HepG2 (cell line): ENCODE results near the gene CHPF. TPM values are rescaled to one million over a fixed set of nuclear protein-coding genes. Genes with fewer than 3 reads are reported as not detected.

Experiments used
- EED ChIP-seq: sonication (generic); formaldehyde crosslinking; IDR thresholded peaks from 2 replicates; pipeline ENCODE4 v1.5.0; 2020; ENCODE audit warnings: mild to moderate bottlenecking, missing genetic modification reagents
- GABPB1 ChIP-seq: IDR thresholded peaks from 2 replicates; pipeline ENCODE4 v1.6.1; 2016; ENCODE audit warnings: mild to moderate bottlenecking, missing genetic modification reagents, moderate library complexity, missing compliant biosample characterization
- GLI4 ChIP-seq: sonication (generic); formaldehyde crosslinking; IDR thresholded peaks from 2 replicates; pipeline ENCODE4 v1.5.1; 2020; ENCODE audit warnings: missing genetic modification reagents, mild to moderate bottlenecking, moderate library complexity, borderline replicate concordance
- MATR3 ChIP-seq: sonication (generic); formaldehyde crosslinking; IDR thresholded peaks from 2 replicates; pipeline ENCODE4 v1.4.0; 2020; ENCODE audit warnings: missing genetic modification reagents
- MEIS2 ChIP-seq: sonication (generic); formaldehyde crosslinking; IDR thresholded peaks from 2 replicates; pipeline ENCODE4 v1.9.0; 2021; ENCODE audit warnings: mild to moderate bottlenecking, missing genetic modification reagents
- PAWR ChIP-seq: sonication (generic); formaldehyde crosslinking; IDR thresholded peaks from 2 replicates; pipeline ENCODE4 v1.4.0; 2020; ENCODE audit warnings: missing genetic modification reagents, mild to moderate bottlenecking, borderline replicate concordance
- POGZ ChIP-seq: sonication (generic); formaldehyde crosslinking; IDR thresholded peaks from 2 replicates; pipeline ENCODE4 v1.4.0; 2020; ENCODE audit warnings: mild to moderate bottlenecking, missing genetic modification reagents
- POLR2A ChIP-seq, 2 experiments: IDR thresholded peaks; 2 replicates each; pipeline ENCODE4 v1.6.1; 2011; ENCODE audit warnings: low read depth in 2 of 2, low read length in 2 of 2, mild to moderate bottlenecking in 1 of 2, moderate library complexity in 1 of 2; ENCODE audit not compliant: insufficient read depth in 1 of 2
- RFXANK ChIP-seq: IDR thresholded peaks from 2 replicates; pipeline ENCODE4 v1.6.1; 2016
- SMARCE1 ChIP-seq: fragments of 450-650 bp; IDR thresholded peaks from 2 replicates; pipeline ENCODE4 v1.6.1; 2017; ENCODE audit warnings: borderline replicate concordance
- TAF1 ChIP-seq: sonication (generic); formaldehyde crosslinking; IDR thresholded peaks from 2 replicates; pipeline ENCODE4 v1.4.0; 2020; ENCODE audit warnings: missing genetic modification reagents
- ZNF598 ChIP-seq: sonication (generic); formaldehyde crosslinking; IDR thresholded peaks from 2 replicates; pipeline ENCODE4 v1.5.1; 2020; ENCODE audit warnings: mild to moderate bottlenecking, missing genetic modification reagents, borderline replicate concordance
- polyA plus RNA-seq, 8 experiments: library from polyadenylated mRNA; depleted of rRNA in 3 of 8; stranded (reverse) in 7 of 8; unstranded in 1 of 8; fragments of >200 nt; fragmentation: Illumina TruSeq in 4 of 8; extraction: Trizol in 4 of 8; gene quantifications; 2 replicates each; pipeline versions ENCODE4 v1.2.1 to v1.2.3, GENCODE V29; 2011 to 2016; ENCODE audit warnings: low read depth in 4 of 8, missing spikeins in 1 of 8, mixed read lengths in 1 of 8; ENCODE audit not compliant: insufficient read depth in 1 of 8
- total RNA-seq, 5 experiments: library from RNA; depleted of rRNA; stranded (reverse); fragments of >200 nt; fragmentation: Illumina TruSeq; extraction: Trizol; gene quantifications; 2 replicates each; pipeline ENCODE4 v1.2.3, GENCODE V29; 2016; ENCODE audit warnings: low read depth in 1 of 5
- TF ChIP-seq, protein P1 (sequence below): sonication (generic); formaldehyde crosslinking; IDR thresholded peaks from 2 replicates; pipeline ENCODE4 v1.4.0; 2020; ENCODE audit warnings: missing genetic modification reagents
- TF ChIP-seq, protein P2 (sequence below): sonication (generic); formaldehyde crosslinking; IDR thresholded peaks from 2 replicates; pipeline ENCODE4 v1.4.0; 2020; ENCODE audit warnings: missing genetic modification reagents
- TF ChIP-seq, protein P3 (sequence below): sonication (generic); formaldehyde crosslinking; IDR thresholded peaks from 2 replicates; pipeline ENCODE4 v1.5.1; 2020; ENCODE audit warnings: missing genetic modification reagents, mild to moderate bottlenecking, borderline replicate concordance
- TF ChIP-seq, protein P4 (sequence below): IDR thresholded peaks from 2 replicates; pipeline ENCODE4 v1.6.1; 2016; ENCODE audit warnings: missing compliant biosample characterization, missing genetic modification reagents, borderline replicate concordance
- TF ChIP-seq, protein P5 (sequence below): sonication (generic); formaldehyde crosslinking; IDR thresholded peaks from 2 replicates; pipeline ENCODE4 v1.5.0; 2020; ENCODE audit warnings: mild to moderate bottlenecking, missing genetic modification reagents
- TF ChIP-seq, protein P6 (sequence below): sonication (generic); formaldehyde crosslinking; IDR thresholded peaks from 2 replicates; pipeline ENCODE4 v1.4.0; 2020; ENCODE audit warnings: mild to moderate bottlenecking, low read depth, missing genetic modification reagents

Gene CHPF
- total and polyA plus RNA-seq, 2 of the 13 experiments (the other 11 are each of a cell fraction or from before 2014, with no cell fraction given): 79.6 to 111 TPM

DNA sequence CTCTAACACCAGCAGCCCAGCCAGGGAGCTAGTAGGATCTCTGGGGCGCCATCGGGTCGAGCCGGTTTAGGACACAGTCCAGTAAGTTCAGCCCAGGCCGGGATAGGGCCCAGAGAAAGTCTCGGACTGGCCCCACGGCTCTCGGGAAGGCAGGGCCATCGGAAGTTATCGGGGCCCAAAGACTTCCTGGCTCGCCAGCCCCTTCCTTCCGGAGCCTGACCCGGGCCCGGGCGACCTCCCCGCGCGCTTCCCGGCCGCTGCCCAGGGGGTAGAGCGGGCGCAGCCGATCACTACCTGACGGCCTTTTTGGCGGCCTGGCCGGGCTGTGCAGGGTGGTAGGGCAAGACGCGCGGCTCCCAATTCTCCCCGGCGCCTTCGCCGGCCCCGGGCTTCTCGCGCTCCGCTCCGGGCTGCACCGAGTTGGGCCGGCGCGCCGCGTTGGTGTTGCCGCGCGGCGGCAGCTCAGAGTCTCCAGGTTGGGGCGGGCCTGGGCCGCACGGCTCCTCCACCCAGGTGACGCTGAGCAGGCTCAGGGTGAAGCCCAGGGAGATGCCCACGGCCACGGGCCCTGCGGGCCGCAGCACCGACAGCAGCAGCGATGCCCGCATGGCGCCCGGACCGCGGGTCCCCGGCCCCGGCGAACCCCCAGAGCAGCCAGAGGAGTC is 546 bp downstream of the CHPF start (continued):
- TF ChIP-seq, protein P1, sequence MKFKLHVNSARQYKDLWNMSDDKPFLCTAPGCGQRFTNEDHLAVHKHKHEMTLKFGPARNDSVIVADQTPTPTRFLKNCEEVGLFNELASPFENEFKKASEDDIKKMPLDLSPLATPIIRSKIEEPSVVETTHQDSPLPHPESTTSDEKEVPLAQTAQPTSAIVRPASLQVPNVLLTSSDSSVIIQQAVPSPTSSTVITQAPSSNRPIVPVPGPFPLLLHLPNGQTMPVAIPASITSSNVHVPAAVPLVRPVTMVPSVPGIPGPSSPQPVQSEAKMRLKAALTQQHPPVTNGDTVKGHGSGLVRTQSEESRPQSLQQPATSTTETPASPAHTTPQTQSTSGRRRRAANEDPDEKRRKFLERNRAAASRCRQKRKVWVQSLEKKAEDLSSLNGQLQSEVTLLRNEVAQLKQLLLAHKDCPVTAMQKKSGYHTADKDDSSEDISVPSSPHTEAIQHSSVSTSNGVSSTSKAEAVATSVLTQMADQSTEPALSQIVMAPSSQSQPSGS (CRISPR knock-in tag): no peak
- TF ChIP-seq, protein P2, sequence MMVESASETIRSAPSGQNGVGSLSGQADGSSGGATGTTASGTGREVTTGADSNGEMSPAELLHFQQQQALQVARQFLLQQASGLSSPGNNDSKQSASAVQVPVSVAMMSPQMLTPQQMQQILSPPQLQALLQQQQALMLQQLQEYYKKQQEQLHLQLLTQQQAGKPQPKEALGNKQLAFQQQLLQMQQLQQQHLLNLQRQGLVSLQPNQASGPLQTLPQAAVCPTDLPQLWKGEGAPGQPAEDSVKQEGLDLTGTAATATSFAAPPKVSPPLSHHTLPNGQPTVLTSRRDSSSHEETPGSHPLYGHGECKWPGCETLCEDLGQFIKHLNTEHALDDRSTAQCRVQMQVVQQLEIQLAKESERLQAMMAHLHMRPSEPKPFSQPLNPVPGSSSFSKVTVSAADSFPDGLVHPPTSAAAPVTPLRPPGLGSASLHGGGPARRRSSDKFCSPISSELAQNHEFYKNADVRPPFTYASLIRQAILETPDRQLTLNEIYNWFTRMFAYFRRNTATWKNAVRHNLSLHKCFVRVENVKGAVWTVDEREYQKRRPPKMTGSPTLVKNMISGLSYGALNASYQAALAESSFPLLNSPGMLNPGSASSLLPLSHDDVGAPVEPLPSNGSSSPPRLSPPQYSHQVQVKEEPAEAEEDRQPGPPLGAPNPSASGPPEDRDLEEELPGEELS (CRISPR knock-in tag): no peak
- TF ChIP-seq MATR3 (CRISPR knock-in tag): no peak
- no peak for TF ChIP-seq MEIS2
- no peak for TF ChIP-seq ZNF598 (CRISPR knock-in tag)
- no peak for TF ChIP-seq POGZ
- TF ChIP-seq POLR2A (IDR thresholded peaks at IDR 0.05; ENCODE audit: insufficient read depth in 1 of 2, low read depth in 2 of 2, low read length in 2 of 2): no peak; a peak in 1 of 4 replicates
- TF ChIP-seq, protein P3, sequence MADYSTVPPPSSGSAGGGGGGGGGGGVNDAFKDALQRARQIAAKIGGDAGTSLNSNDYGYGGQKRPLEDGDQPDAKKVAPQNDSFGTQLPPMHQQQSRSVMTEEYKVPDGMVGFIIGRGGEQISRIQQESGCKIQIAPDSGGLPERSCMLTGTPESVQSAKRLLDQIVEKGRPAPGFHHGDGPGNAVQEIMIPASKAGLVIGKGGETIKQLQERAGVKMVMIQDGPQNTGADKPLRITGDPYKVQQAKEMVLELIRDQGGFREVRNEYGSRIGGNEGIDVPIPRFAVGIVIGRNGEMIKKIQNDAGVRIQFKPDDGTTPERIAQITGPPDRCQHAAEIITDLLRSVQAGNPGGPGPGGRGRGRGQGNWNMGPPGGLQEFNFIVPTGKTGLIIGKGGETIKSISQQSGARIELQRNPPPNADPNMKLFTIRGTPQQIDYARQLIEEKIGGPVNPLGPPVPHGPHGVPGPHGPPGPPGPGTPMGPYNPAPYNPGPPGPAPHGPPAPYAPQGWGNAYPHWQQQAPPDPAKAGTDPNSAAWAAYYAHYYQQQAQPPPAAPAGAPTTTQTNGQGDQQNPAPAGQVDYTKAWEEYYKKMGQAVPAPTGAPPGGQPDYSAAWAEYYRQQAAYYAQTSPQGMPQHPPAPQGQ: 0 out of 2 replicates have a peak, but pooled peaks have one; percentile 17
- TF ChIP-seq GABPB1 (CRISPR knock-in tag): peak; percentile 60
- TF ChIP-seq, protein P4, sequence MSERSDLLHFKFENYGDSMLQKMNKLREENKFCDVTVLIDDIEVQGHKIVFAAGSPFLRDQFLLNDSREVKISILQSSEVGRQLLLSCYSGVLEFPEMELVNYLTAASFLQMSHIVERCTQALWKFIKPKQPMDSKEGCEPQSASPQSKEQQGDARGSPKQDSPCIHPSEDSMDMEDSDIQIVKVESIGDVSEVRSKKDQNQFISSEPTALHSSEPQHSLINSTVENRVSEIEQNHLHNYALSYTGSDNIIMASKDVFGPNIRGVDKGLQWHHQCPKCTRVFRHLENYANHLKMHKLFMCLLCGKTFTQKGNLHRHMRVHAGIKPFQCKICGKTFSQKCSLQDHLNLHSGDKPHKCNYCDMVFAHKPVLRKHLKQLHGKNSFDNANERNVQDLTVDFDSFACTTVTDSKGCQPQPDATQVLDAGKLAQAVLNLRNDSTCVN: no peak
- TF ChIP-seq, protein P5, sequence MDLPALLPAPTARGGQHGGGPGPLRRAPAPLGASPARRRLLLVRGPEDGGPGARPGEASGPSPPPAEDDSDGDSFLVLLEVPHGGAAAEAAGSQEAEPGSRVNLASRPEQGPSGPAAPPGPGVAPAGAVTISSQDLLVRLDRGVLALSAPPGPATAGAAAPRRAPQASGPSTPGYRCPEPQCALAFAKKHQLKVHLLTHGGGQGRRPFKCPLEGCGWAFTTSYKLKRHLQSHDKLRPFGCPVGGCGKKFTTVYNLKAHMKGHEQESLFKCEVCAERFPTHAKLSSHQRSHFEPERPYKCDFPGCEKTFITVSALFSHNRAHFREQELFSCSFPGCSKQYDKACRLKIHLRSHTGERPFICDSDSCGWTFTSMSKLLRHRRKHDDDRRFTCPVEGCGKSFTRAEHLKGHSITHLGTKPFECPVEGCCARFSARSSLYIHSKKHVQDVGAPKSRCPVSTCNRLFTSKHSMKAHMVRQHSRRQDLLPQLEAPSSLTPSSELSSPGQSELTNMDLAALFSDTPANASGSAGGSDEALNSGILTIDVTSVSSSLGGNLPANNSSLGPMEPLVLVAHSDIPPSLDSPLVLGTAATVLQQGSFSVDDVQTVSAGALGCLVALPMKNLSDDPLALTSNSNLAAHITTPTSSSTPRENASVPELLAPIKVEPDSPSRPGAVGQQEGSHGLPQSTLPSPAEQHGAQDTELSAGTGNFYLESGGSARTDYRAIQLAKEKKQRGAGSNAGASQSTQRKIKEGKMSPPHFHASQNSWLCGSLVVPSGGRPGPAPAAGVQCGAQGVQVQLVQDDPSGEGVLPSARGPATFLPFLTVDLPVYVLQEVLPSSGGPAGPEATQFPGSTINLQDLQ: no peak
- 0 out of 2 replicates have a peak, but pooled peaks have one; percentile 36 for TF ChIP-seq EED (CRISPR knock-in tag)
- TF ChIP-seq, protein P6, sequence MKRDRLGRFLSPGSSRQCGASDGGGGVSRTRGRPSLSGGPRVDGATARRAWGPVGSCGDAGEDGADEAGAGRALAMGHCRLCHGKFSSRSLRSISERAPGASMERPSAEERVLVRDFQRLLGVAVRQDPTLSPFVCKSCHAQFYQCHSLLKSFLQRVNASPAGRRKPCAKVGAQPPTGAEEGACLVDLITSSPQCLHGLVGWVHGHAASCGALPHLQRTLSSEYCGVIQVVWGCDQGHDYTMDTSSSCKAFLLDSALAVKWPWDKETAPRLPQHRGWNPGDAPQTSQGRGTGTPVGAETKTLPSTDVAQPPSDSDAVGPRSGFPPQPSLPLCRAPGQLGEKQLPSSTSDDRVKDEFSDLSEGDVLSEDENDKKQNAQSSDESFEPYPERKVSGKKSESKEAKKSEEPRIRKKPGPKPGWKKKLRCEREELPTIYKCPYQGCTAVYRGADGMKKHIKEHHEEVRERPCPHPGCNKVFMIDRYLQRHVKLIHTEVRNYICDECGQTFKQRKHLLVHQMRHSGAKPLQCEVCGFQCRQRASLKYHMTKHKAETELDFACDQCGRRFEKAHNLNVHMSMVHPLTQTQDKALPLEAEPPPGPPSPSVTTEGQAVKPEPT: no peak
- TF ChIP-seq RFXANK: no peak
- no peak for TF ChIP-seq PAWR (CRISPR knock-in tag)
- no peak for TF ChIP-seq SMARCE1
- TF ChIP-seq GLI4 (CRISPR knock-in tag): 0 out of 2 replicates have a peak, but pooled peaks have one; percentile 80
- no peak; the same call in 1 of the 2 replicates for TF ChIP-seq TAF1 (CRISPR knock-in tag)
